Superior temporal gyrus (tissue), 1 donor: ENCODE data around the gene NOX4.
"Not testable (repeated sequence)": the region's sequence is repeated elsewhere in the genome, so short reads cannot be mapped to it uniquely, and the experiment has no call there.

Experiments used
- DNase-seq: peaks from one replicate; pipeline ENCODE4 v3.0.0-alpha.2; 2016; ENCODE audit errors: extremely low spot score

NOX4 gene

DNA sequence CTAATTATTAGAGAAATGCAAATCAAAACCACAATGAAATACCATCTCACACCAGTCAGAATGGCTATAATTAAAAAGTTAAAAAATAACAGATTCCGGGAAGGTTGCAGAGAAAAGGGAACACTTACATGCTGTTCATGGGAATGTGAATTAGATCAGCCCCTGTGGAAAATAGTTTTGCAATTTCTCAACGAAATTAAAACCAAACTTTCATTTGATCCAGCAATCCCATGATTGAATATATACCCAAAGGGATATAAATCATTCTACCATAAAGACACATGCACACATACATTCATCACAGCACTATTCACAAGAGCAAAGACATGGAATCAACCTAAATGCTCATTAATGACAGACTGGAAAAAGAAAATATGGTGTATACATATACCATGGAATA, 32.5 kb downstream of the NOX4 start:
- DNase-seq, result no peak

DNA sequence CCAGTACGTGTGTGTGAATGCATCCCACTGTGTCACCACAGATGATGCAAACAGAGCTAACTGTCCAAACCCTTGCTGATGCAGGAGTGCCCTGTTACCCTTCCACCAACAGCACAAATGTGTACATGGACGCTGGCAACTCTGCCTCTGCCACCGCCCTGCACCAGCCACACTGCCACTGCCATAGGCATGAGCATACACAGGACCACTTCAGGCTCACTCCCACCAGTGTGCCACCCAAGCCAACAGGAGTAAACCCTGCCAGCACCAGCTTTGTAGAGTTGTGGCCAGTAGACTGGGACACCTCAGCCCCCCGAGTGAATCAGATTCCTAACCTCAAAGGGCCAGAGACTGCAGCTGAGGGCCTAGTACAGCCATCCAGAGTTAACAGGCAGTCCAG, 34.0 kb downstream of the NOX4 start:
- DNase-seq, result no peak

DNA sequence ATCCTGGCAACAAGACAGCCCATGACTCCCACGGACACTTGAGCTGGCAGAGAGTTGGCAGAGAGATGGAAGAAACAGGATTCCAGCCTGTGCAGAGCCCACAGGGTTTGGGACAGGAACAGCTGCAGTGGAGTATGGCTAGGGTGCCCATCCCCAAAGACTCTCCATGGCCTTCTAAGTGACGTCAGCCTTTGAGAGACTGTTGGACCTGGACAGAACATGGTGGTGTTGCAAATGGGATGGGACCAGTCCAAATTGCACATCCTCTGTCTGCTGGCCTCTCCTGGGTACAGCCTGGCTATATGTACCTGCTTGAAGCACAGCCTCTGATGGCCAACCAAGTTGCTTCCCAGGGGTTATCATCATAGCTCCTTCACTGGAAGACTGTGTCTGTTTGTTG, 34.5 kb downstream of the NOX4 start:
- no peak for DNase-seq

DNA sequence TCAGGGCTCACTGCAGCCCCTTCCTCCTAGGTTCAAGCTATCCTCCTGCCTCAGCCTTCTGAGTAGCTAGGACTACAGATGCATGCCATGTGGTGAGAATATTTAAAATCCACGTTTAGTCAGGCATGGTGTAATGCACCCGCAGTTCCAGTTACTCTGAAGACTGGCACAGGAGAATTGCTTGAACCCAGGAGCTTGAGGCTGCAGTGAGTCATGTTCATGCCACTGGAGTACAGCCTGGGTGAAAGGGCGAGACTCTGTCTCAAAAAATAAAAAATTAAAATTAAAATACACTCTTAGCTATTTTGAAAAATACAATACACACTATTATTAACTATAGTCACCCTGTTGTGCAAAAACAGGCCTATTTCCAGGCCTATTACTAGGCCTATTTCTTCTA, 38.4 kb downstream of the NOX4 start:
- no peak for DNase-seq

DNA sequence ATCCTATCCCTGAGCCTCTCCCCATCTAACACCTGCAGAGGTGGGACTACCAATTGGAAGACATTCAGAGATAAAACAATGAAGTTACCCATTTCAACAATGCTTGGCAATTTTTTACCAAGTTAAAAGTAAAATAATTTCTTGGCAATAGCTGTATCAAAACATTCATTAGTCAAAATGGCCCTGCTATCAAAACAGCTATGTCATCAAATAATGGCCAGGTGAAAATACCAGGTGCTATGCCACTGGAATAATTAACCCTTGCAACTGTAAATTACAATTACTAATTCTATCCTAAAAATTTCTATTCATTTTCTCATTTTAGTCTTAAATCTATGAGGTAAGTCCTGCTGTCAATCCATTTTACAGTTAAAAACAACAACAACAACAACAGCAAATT, 43.3 kb downstream of the NOX4 start:
- DNase-seq, result no peak

DNA sequence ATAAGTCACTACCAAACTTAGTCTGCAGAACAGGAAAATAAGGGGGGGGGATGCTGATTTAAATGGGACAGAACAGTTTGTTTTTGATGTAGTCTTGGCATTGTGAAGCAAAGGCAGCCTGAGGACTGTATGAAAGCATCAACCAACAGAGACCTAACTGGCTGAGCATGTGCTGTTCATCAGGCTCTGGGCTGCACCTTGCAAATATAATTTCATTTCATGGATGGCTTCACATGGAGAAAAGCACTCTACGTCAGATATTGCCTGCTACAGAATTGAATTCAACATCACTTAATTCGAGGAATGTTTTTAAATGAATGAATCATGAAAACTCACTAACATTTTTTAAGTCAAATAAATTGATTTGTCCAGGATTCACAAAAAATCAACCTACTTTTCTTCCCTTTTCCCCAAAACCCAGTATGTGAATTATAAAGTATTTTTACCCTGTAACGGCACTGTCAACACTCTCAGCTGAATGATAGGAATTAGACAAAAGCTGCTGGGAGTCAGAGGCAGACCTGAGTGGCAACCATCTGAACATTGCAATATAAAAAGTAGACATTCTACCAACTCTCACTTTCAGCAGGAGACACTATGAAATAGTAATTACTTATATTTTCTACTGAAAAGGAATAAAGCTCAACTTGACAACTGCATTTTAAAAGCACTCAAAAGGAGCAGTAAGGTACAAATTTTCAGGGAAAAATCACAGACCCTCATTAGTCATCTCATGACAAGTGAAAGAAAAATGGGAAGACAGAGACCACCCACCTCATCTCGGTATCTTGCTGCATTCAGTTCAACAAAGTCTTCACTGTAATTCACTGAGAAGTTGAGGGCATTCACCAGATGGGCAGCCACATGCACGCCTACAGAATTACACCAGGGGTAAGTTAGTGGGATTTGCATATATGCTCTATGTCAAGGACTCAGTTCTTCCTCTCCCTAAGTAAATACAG, 47.5 kb downstream of the NOX4 start:
- no peak for DNase-seq

DNA sequence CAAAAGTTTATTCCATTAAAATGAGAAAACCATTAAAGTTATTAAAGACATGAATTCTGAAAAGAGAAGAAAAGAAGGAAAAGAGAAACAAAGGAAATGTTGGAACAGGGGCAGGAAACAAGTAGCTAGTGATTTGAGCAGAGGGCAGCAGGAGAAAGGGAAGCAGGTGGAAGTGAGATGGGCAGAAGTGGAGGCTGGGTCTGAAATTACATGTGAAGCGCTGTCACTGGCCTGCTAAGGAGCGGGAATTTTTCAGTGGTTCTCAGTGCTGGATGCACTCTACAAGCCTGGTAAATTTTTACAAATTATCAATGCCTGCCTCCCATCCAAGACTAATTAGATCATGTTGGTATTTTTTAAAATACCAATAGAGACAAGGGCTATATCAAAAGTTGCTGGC, 48.4 kb downstream of the NOX4 start:
- no peak for DNase-seq

DNA sequence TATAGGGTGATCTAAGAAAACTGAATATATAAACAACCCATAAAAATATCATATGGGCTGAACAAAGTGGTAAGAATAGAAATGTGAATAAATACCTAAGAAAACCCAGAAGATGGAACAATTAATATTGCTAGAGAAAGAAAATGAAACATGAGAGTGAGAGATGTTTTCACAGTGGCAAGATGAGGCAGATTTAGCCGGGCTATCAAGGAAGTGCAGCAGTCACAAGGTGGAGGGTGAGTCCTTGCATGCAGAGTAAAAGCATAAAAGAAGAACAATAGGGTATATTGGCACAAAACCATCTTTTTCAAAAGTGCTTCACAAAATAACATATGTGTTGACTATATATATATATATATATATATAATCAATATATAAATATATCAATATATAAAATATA, 49.6 kb downstream of the NOX4 start:
- DNase-seq, result no peak

DNA sequence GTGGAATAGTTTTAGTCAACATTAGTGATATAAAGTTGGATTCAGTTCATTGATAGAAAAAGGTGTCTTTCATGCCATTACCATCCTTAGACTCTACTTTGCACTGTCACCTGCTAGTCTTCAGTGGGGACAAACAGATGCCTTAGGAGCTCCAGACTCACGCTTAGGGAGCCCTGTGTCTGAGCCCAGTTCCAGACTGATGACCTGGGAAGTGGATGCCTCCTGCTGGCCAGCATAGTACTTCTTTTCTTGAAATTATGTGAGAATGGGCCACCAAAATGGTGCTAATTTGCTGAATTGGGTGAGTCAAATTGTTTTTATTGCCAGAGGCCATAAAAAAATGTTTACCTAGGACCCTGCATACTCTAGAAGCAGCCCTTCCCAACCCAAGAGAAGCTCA, 53.9 kb downstream of the NOX4 start:
- DNase-seq, result no peak

DNA sequence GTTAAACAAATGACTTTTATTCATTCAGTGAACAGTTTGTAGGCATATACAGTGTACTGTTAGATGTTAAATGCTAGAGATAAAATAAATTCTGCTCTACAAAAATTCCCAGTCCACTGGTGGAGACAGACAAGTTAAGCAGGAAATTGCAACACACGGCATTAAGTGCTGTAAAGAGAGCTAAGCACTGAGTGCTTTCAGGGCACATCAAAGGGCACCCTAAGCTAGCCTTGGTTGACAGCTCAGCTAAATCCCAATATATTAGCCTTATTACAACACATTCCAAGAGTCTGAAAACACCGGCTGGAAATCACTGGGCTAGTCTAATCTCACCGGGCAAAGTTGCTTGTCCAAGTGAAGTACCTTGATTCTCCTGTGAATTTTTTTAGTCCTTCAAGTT, 55.1 kb downstream of the NOX4 start:
- DNase-seq, result no peak

DNA sequence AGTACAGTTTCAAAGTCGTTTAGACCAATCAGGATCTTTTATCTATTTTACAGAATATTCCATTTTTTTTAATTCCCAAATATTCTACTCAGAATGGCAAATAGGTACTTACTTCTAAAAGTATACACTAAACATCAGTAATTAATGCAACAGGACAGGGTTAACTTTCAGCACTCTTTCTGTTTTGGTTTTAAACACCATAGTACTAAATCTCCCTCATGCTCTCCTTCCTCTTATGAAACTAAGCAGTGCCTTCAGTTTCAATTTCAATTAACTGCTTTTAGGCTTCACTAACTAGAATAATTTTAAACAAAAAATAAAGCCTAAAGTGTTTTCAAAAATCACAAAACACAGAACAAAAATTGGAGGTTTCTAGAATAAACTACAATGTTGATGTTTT, 57.9 kb downstream of the NOX4 start:
- DNase-seq, result no peak

DNA sequence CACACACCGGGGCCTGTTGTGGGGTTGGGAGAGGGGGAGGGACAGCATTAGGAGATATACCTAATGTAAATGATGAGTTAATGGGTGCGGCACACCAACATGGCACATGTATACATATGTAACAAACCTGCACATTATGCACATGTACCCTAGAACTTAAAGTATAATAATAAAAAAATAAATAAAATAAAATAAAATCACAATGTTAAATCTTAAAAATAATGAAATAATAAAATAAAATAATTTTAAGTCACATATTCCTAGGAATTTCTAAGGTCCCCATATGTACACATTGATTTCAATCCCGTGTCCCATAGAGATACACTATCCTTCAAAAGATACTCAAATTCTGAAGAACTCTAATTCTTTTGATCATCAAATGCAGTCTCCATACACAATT, 59.0 kb downstream of the NOX4 start:
- not testable (repeated sequence) for DNase-seq

DNA sequence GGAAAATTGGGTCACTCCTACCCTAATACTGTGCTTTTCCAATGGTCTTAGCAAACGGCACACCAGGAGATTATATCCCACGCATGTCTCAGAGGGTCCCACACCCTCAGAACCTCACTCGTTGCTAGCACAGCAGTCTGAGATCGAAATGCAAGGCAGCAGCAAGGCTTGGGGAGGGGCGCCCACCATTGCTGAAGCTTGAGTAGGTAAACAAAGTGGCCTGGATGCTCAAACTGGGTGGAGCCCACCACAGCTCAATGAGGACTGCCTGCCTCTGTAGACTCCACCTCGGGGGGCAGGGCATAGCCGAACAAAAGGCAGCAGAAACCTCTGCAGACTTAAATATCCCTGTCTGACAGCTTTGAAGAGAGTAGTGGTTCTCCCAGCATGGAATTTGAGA, 64.7 kb downstream of the NOX4 start:
- DNase-seq, result not testable (repeated sequence)

DNA sequence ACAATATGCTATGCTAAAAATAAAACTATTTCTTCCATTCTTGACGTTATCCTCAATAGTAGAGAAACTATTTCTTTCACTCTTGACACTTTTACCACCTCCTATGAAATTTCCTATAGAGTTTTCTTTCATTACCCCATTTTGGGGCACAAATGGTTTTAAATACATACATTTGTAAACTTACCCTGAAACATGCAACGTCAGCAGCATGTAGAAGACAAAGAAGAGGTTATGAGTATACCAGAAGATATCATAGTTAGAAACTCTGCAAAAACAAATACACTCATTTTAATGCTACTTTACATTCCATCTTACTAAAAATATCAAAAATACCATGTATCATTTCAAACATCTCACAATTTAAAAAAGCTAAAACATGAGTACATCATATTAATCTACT, 69.5 kb downstream of the NOX4 start:
- DNase-seq, result no peak

DNA sequence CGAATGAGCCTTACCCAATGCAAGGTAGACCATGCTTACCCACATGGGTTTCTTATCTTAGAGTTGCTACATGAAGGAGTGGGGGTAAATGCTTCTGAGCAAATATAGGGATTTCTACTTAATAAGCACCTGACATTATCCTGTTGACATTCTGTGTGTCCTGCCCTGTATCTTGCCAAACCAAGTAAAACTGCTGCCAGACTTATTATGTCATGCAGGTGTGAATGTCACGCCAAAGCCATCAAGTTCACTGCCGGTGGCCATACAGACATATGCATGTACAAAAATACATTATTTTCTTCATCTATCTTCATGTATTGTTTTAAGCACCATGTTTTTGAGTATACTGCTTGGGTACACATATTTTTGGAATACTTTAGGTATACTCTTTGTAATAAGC, 70.2 kb downstream of the NOX4 start:
- DNase-seq, result no peak

DNA sequence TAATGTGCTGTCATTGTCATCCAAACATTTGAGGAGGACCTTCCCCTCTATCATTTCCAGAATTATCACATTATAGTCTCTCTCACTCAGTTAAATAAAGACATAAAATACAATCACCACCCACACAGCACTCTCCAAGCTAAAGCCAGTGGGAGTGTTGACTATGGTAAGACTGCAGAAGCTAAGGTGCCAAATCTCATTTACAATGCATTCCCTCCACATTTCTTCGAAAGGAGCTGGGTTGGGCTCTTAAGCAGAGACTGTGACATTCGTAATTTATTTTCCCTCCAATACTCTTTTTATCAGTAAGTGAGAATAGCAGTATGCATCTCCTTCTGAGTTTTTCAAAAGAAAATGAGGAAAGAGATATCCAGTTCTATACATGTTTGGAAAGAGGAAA, 74.2 kb downstream of the NOX4 start:
- DNase-seq, result no peak

DNA sequence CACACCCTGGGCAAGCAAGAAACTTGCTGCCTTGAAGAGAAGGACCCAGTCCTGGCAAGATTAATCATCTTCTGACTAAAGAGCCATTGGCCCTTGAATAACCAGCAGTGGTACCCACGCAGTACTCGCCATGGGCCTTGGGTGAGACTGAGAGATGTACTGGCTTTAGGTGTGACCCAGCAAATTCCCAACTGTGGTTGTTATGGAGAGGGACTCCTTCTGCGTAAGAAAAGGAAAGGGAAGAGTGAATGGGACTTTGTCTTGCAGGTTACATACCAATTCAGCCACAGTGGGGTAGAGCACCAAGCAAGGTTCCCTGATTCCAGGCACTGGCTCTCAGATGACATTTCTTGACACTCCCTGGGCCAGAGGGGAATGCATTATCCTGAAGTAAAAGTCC, 80.1 kb downstream of the NOX4 start:
- not testable (repeated sequence) for DNase-seq

DNA sequence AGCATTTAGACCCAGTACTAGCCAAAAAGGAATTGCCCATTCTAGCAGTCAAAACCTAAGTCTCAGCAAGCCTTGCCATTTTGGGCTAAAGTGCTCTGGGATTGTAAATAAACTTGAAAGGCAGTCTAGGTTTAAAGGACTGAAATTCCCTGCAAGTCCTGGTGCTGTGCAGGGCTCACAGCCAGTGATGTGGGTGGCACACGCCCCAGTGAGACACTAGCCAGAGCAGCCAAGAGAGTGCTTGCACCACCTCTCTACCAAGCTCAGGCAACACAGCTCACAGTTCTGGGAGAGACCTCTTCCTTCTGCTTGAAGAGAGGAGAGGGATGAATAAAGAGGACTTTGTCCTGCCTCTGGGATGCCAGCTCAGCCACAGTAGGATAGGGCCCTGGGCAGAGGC, 80.5 kb downstream of the NOX4 start:
- not testable (repeated sequence) for DNase-seq

DNA sequence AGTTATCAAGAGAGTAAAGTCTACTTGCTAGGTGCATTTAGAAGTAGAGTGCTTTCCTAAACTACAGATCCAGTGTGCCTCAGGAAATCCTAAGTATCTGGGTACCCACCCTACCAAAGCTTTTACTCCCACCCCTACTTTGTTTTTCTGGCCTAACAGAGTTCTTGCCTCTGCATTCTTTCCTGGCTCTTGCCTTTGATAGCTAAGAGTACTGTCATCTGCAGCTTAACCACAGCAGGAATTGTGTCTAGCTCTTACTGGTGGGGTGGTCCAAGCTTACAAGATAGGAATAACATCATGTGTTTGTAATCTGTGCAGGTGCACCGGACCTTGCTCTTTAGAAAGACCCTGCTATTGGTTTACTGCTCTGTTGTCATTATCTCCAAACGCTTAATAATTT, 82.7 kb downstream of the NOX4 start:
- not testable (repeated sequence) for DNase-seq

DNA sequence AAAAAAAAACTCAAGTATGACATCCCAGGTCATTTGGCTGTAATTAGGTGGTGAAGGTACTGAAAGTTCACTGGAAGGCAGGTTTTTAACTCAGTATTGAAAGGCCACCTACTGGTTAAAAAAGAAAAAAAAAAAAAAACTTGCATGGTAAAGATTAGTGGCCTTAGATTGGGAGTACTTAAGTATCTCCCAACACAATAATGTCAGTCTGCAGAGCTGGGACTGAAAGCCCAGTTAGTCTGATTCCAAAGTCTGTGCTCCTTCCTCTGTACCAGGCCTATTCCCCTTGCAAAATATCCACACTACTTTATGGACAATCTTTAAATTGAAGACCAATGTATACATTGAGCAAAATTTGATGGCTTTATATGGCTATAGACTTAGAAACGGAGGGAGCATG, 85.5 kb downstream of the NOX4 start:
- no peak for DNase-seq

DNA sequence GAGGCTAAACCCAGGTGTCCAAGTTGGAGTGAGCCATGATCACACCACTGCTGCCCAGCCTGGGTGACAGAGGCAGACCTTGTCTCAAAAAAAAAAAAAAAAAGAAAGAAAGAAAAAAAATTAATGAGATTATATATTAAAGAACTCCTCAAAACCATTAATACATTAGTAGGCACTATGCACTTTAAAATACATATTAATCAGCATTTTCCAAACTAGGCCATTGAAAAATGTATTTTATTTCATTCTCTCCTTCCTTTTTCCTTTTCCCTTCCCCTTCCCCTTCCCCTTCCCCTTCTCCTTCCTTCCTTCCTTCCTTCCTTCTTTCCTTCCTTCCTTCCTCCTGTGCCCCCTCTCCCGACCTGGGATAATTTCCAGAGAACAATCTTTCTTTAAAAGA, 99.5 kb downstream of the NOX4 start:
- not testable (repeated sequence) for DNase-seq

DNA sequence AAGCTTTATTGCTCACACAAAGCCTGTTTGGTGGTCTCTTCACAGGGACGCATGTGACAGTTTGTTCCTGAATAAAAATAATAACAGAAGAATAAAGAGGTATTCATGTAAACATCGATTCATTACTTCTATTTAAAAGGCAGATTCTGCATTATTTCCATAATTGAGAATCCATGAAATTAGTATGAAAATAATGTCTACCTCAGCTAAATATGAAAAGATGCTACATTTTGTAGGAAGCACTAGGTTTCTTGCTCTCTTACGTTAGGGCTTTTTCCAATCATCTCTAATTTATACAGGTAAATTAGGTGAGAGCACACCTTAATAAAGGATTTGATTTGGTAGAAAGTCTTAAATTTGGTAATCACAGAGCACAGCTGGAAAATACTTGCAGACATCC, 103.7 kb downstream of the NOX4 start:
- not testable (repeated sequence) for DNase-seq

DNA sequence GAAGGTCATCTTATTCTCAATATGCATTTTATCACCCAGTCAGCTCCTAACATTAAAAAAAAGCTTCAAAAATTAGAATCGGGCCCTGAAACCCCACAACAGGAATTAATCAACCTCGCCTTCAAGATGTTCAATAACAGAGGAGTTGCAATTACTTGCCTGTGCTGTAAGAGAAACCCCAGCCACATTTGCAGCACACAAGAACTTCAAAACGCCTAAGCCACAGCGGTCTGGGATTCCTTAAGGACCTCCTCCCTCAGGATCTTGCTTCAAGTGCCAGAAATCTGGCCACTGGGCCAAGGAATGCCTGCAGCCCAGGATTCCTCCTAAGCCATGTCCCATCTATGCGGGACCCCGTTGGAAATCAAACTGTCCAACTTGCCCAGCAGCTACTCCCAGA, 108.2 kb downstream of the NOX4 start:
- not testable (repeated sequence) for DNase-seq

DNA sequence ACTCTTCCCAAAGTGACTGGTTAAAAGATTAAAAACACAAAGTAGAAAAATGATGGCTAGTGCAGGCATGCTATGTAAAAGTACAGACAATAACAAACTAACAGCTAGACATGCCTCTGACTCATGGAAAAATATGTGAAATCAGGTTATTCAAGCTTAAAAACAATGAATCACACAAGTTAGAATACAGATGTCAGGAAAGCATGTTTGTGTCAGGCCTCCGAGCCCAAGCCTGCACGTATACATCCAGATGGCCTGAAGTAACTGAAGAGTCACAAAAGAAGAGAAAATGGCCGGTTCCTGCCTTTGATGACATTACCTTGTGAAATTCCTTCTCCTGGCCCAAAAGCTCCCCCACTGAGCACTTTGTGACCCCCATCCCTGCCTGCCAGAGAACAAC, 110.1 kb downstream of the NOX4 start:
- no peak for DNase-seq
